Activated naive CD4-positive, alpha-beta T cell treated with anti-CD3 and anti-CD28 coated beads, Interleukin-2, amount 50 U/mL, for 72 hours (primary cell): ENCODE results near the gene IGF2R. TPM values are rescaled to one million over a fixed set of nuclear protein-coding genes. Genes with fewer than 3 reads are reported as not detected.
"Not testable (repeated sequence)": the region's sequence is repeated elsewhere in the genome, so short reads cannot be mapped to it uniquely, and the experiment has no call there.

Experiments
- ATAC-seq, 2 donors: fragments of 150-1000 bp; cut with Tn5 transposase; 2 replicates each; pipeline ENCODE4 v1.10.0; 2021; ENCODE audit warnings: mild to moderate bottlenecking in 2 of 2, moderate library complexity in 2 of 2
- DNase-seq, 2 donors: peaks; one replicate each; pipeline ENCODE4 v3.0.0; 2021 to 2022; ENCODE audit warnings: low spot score in 2 of 2
- H3K27ac Mint-ChIP-seq, 2 donors: one replicate each; pipeline ENCODE4 v1.8.0; 2022; ENCODE audit warnings: mild to moderate bottlenecking in 2 of 2, mixed read lengths in 2 of 2
- H3K36me3 Mint-ChIP-seq, 2 donors: one replicate each; pipeline ENCODE4 v1.8.0; 2022; ENCODE audit warnings: mixed read lengths in 2 of 2
- H3K9me3 Mint-ChIP-seq, 2 donors: one replicate each; pipeline ENCODE4 v1.8.0; 2022; ENCODE audit warnings: mixed read lengths in 2 of 2
- total RNA-seq, 2 donors: library from RNA; stranded (reverse); gene quantifications; one replicate each; pipeline ENCODE4 v1.2.3, GENCODE V29; 2022

Gene IGF2R
- total RNA-seq, 2 donors from 2014 or later, result 73.8 to 105 TPM

- DNase-seq (no peak), ATAC-seq (no peak)
- no peak overlapping the region for H3K27ac Mint-ChIP-seq
- peaks cover 13% of the 10 kb centered on the region in 2 donors for H3K36me3 Mint-ChIP-seq
- H3K9me3 Mint-ChIP-seq, result no peaks in the 10 kb centered on the region
These were observed 1.9 kb upstream of the IGF2R start for GRCh38 chr6:159966981-159967380.

- ATAC-seq, result not testable (repeated sequence)
These were observed 1.3 kb upstream of the IGF2R start for GRCh38 chr6:159967621-159968020.

GRCh38 chr6:159969204-159969912, 476 bp downstream of the IGF2R start:
- DNase-seq (peak in 1 of 2 donors; percentile 63), ATAC-seq (peak; percentile 36 to 53)
- Mint-ChIP-seq H3K36me3 (peaks cover 13% of the 10 kb centered on the region in 2 donors), H3K27ac (peak overlapping the region; percentile 95 to 97), H3K9me3 (no peaks in the 10 kb centered on the region)

More at GRCh38 chr6:159967621-159968020, 1.3 kb upstream of the IGF2R start:
- H3K36me3 Mint-ChIP-seq, result peaks cover 13% of the 10 kb centered on the region in 2 donors
- not testable (repeated sequence) for H3K27ac Mint-ChIP-seq, DNase-seq, H3K9me3 Mint-ChIP-seq

- peaks cover 13 to 17% of the 10 kb centered on the region in 2 donors for H3K36me3 Mint-ChIP-seq
- peak in 1 of 2 donors; percentile 33 for ATAC-seq
- DNase-seq, result no peak
- peak overlapping the region; percentile 95 to 97 for H3K27ac Mint-ChIP-seq
- H3K9me3 Mint-ChIP-seq, result no peaks in the 10 kb centered on the region
These were observed 1.0 kb downstream of the IGF2R start for GRCh38 chr6:159969921-159970320.

GRCh38 chr6:159970659-159971063, 1.8 kb downstream of the IGF2R start:
- H3K9me3 Mint-ChIP-seq, result no peaks in the 10 kb centered on the region
- DNase-seq, result no peak
- ATAC-seq, result no peak
- peaks cover 13 to 22% of the 10 kb centered on the region in 2 donors for H3K36me3 Mint-ChIP-seq
- H3K27ac Mint-ChIP-seq, result peak overlapping the region in 1 of 2 donors; percentile 95

GRCh38 chr6:159971341-159972178, 2.7 kb downstream of the IGF2R start:
- no peak for DNase-seq
- no peak for ATAC-seq
- peaks cover 13 to 22% of the 10 kb centered on the region in 2 donors for H3K36me3 Mint-ChIP-seq
- H3K27ac Mint-ChIP-seq, result no peak overlapping the region
- H3K9me3 Mint-ChIP-seq, result no peaks in the 10 kb centered on the region

- H3K9me3 Mint-ChIP-seq, result no peaks in the 10 kb centered on the region
- ATAC-seq, result no peak
- peak overlapping the region; percentile 65 to 93 for H3K27ac Mint-ChIP-seq
- no peak for DNase-seq
- peaks cover 13 to 20% of the 10 kb centered on the region in 2 donors for H3K36me3 Mint-ChIP-seq
These were observed 3.8 kb downstream of the IGF2R start for GRCh38 chr6:159972506-159973268.

GRCh38 chr6:159973406-159973805, 4.5 kb downstream of the IGF2R start:
- Mint-ChIP-seq H3K27ac (peak overlapping the region; percentile 93), H3K36me3 (peaks cover 13 to 16% of the 10 kb centered on the region in 2 donors), H3K9me3 (no peaks in the 10 kb centered on the region)
- no peak for ATAC-seq
- no peak for DNase-seq

GRCh38 chr6:159973951-159974350, 5.1 kb downstream of the IGF2R start:
- Mint-ChIP-seq H3K9me3 (no peaks in the 10 kb centered on the region), H3K27ac (peak overlapping the region; percentile 93), H3K36me3 (peaks cover 13 to 16% of the 10 kb centered on the region in 2 donors)
- no peak for DNase-seq
- ATAC-seq, result peak; percentile 60 to 77

- no peak for ATAC-seq
- no peak for DNase-seq
- H3K36me3 Mint-ChIP-seq, result peaks cover 16 to 22% of the 10 kb centered on the region in 2 donors
- peak overlapping the region; percentile 62 to 93 for H3K27ac Mint-ChIP-seq
- H3K9me3 Mint-ChIP-seq, result no peaks in the 10 kb centered on the region
These were observed 6.0 kb downstream of the IGF2R start for GRCh38 chr6:159974932-159975331.

- no peak for DNase-seq
These were observed 7.9 kb downstream of the IGF2R start for GRCh38 chr6:159976686-159977254.

GRCh38 chr6:159977255-159977903, 8.5 kb downstream of the IGF2R start:
- Mint-ChIP-seq H3K36me3 (peaks cover 4 to 16% of the 10 kb centered on the region in 2 donors), H3K27ac (peak overlapping the region; percentile 84 to 93), H3K9me3 (no peaks in the 10 kb centered on the region)
- ATAC-seq (no peak), DNase-seq (no peak)

More at GRCh38 chr6:159976686-159977254, 7.9 kb downstream of the IGF2R start:
- ATAC-seq, result peak in 1 of 2 donors; percentile 3
- peaks cover 4 to 16% of the 10 kb centered on the region in 2 donors for H3K36me3 Mint-ChIP-seq
- peak overlapping the region; percentile 84 to 93 for H3K27ac Mint-ChIP-seq
- no peaks in the 10 kb centered on the region for H3K9me3 Mint-ChIP-seq

GRCh38 chr6:159977904-159978268, 9.0 kb downstream of the IGF2R start:
- Mint-ChIP-seq H3K27ac (peak overlapping the region; percentile 93), H3K9me3 (no peaks in the 10 kb centered on the region), H3K36me3 (peaks cover 4 to 16% of the 10 kb centered on the region in 2 donors)
- ATAC-seq, result no peak
- no peak for DNase-seq

- Mint-ChIP-seq H3K27ac (peak overlapping the region; percentile 93), H3K9me3 (no peaks in the 10 kb centered on the region), H3K36me3 (peaks cover 6 to 16% of the 10 kb centered on the region in 2 donors)
- peak; percentile 42 to 69 for ATAC-seq
- peak in 1 of 2 donors; percentile 77 for DNase-seq
These were observed 9.6 kb downstream of the IGF2R start for GRCh38 chr6:159978291-159979135.
